ENCODE measurements around the gene LUZP2. TPM values are rescaled to one million over a fixed set of nuclear protein-coding genes. Genes with fewer than 3 reads are reported as not detected.

The LUZP2 gene
- polyA plus RNA-seq, 1 donor: 0.71 TPM

- no peak for DNase-seq
Measured at GRCh38 chr11:24723231-24723630, 226.4 kb downstream of the LUZP2 start.

DNA sequence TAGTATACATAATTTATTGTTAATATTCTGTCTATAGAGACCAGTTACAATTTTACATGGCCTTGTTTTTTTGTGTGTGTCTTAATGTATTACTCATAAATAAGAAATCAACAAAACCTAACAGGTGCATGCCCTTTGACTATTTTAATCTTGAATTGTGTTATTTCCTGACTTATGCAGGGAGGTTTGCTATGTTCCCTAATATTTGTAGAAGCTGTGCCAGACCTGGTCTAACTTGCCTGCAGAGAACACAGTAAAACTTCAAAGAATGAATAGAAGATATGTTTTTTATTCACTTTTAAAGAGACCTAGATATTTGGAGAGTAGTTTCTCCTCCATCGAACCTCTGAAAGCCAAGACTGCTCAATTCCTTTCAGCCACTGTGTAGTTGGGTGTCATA, 234.7 kb downstream of the LUZP2 start:
- no peak for DNase-seq

GRCh38 chr11:24734742-24735237, 237.9 kb downstream of the LUZP2 start:
- no peak for DNase-seq

GRCh38 chr11:24738972-24739371, 242.1 kb downstream of the LUZP2 start:
- no peak for DNase-seq

DNA sequence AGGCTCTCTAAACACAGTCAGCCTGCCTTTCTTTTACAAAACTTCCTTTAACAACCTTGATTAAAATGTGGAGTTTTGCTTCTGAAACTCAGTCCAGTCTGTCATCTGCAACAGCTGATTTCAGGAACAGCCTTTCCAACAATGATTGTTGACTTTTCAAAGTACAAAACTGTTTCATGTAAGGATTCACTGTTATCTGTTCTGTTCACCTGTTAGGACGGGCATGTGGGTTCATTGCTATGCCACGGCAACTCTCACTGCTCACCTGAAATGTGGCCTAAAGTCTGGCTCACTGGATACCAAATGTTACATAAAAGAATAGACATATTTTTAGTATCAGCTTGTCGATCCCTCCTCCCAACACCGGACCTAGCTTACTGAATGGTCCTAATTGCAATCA, 242.8 kb downstream of the LUZP2 start:
- no peak for DNase-seq

GRCh38 chr11:24747275-24748251, 250.7 kb downstream of the LUZP2 start:
- DNase-seq: no peak

- no peak for DNase-seq
Measured at GRCh38 chr11:24748261-24748660, 251.4 kb downstream of the LUZP2 start.

- DNase-seq: no peak
Measured at GRCh38 chr11:24754406-24754805, 257.6 kb downstream of the LUZP2 start.

DNA sequence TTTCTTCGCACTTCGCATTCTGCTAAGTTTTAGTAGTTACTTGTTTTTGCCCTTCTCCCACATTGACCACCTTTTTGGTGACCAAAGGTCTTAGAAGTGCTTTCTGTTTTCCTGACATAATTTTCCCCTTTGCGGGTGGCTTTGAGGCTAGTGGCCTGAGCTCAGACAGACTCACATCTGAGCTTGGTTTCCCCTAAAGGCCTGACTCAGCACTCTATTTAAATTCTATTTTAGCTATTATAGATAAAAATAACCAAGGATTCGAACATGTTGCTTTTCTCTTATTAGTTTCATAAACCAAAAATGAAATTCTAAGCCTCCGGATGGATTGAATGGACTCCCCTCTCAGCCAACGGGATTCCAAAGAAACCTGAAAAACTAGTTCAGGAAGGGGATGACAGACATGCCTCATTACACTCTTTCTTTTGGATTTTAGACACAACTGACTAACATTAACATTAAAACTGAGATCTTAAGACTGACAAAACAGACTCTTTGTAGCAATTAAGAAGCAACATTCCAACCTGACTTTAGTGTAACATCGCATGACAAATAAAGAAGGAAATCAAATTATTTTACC, 258.5 kb downstream of the LUZP2 start:
- no peak for DNase-seq

- DNase-seq: no peak
Measured at GRCh38 chr11:24759742-24760141, 262.9 kb downstream of the LUZP2 start.

DNA sequence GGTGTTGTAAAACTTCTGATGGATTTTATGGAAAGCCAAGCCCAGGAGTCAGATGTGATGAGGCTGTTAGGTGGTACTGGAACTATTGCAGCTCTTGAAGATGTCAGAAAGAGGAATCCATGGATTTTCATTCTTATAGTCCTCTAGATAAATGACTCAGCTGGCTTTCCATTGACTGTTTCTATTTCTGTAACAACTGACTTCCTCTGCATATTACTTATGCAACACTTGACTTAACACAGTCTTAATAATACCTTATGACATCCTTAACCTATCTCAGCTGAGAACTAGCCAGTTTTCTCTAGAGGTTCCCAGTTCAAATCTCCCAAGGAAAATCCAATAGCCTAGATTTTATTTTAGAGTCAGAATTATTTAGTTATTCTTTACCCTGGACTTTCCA, 263.8 kb downstream of the LUZP2 start:
- no peak for DNase-seq

DNA sequence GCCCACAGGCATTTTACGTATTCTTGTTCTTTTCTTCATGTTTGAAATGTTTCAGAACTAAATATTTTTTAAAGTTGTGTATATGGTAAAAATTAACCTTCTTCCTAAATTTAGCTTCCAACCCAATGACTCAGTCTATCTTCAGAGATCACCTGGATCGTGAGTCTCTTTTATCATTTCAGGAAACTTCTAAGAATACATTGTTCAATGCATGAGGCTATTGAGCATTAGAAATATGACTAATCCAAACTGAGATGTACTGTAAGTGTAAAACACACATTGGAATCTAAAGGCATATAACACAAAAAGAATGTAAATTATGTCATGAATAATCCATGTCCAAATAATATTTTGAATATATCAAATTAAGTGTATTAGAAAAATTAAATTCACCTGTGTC, 265.2 kb downstream of the LUZP2 start:
- DNase-seq: no peak

DNA sequence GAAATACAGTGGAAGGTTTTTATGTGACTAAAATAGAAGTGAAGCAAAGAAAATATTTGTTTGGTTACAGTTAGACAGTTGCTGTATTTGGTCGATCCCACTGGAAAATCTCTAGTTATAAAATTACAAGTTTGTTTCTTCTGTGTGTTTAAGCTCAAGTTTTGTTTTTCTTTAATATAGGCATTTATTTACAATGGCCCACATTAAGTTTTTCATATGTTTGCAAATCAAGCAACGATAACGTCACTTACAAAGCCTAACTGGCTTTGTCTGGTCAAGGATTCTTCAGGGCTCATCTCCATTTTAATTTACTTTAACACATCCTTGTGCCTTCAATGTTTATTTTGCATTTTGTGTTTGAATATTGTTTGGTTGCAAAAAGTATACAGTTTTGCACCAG, 270.6 kb downstream of the LUZP2 start:
- no peak for DNase-seq

GRCh38 chr11:24773322-24773721, 276.5 kb downstream of the LUZP2 start:
- DNase-seq: no peak

DNA sequence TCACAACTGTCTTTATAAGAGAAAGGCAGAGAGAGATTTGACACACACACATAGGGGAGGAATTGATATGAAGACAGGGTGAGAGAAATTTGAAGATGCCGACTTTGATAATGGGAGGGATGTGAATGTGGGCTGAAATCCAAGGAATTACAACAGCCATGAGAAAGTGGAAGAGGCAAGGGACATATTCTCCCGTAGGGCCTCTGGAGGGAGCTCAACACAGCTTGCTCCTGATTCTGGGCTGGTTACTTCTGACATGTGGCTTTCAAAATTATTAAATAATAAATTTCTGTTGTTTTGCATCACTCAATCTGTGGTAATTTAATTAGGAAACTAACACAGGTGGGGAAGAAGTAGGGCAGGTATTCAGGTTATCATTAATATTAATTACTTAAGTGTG, 282.9 kb downstream of the LUZP2 start:
- DNase-seq: no peak

GRCh38 chr11:24781288-24781687, 284.4 kb downstream of the LUZP2 start:
- no peak for DNase-seq

GRCh38 chr11:24793479-24793878, 296.6 kb downstream of the LUZP2 start:
- DNase-seq: no peak

DNA sequence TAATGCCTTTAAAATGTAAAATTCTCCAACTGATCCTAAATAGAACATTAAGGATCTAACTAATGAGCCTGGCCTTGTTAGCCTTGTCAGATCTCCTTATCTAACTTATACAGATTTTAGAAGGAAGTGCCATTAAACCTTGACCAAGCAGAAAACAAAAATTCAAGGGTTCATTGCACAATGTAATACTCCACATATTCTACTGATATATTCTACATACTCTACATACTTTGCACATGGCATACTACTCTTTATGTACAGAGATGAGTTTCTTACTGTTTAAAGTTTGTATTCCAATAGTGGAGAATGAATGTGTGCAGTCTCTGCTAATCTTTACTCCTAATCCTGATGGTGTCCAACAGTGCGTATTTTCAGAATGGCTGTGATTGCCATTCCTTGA, 297.2 kb downstream of the LUZP2 start:
- no peak for DNase-seq

- DNase-seq: peak; percentile 10
Measured at GRCh38 chr11:24805671-24806070, 308.8 kb downstream of the LUZP2 start.

GRCh38 chr11:24808173-24808572, 311.3 kb downstream of the LUZP2 start:
- no peak for DNase-seq

DNA sequence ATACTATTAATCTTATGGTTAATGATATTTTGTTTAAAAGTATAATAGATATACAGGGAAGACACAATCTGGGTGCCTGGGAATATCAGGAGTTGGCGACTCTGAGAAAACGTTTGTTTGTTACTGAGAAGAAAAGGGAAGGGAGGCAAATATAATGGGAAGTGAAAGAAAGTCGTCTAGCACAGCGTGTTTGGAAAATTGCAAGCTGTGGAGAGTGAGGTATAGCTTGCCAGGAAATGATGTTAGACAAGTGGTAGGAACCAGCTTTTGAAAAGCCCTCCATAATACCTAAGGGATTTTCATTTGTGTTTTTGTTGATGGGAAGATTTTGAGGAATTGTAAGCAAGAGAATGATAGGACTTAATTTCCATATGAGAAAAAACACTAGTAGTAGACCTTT, 322.2 kb downstream of the LUZP2 start:
- no peak for DNase-seq

DNA sequence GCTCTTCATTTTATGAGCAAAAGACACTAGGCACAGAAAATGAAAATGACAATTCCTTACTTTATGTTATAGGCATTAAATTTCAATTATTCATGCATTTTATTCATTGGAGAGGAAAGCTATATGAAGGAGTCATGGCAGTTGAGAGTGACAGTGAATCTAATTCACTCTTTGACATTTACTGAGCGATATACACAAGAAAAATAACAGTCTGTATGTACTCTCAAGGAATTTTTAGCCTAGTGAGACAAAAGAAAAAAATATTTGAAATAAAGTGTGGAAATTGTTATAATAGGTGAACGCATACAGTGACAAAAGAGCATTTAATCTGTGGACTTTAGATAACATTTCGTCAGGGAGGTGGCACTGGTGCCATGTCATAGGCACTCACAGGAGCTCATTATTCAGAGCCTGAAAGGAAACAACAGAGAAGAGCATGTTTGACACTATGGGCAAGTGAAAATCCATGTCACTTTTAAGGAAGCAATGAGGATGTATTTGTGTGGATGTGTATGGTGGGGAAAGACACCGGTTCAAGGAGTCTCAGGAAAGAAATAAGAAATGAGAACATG, 323.1 kb downstream of the LUZP2 start:
- no peak for DNase-seq

GRCh38 chr11:24820541-24820940, 323.7 kb downstream of the LUZP2 start:
- no peak for DNase-seq
